ENCODE measurements around the gene PICALM.

GRCh38 chr11:86117712-86118063 lies 48.8 kb upstream of the PICALM start:
- TF ChIP-seq CTCF (IDR thresholded peaks at IDR 0.05) (no peak), POLR2A (IDR thresholded peaks at IDR 0.05) (no peak)
